Uterus (tissue), 4 donors: ENCODE data around the gene ASPSCR1. TPM values are rescaled to one million over a fixed set of nuclear protein-coding genes. Genes with fewer than 3 reads are reported as not detected.

Source experiments
- DNase-seq, 2 donors: peaks; one replicate each; pipeline ENCODE4 v3.0.0-alpha.2; 2019 to 2020
- H3K27ac ChIP-seq, 2 donors: fragments of 200-600 bp; sonication (generic); 1 replicate in 1 of 2; 2 replicates in 1 of 2; pipeline ENCODE4 v1.5.1; 2016 to 2018
- H3K27me3 ChIP-seq, 2 donors: fragments of 200-600 bp; sonication (generic); one replicate each; pipeline ENCODE4 v1.5.1; 2018 to 2019; ENCODE audit warnings: control low read depth in 1 of 2
- H3K36me3 ChIP-seq, 2 donors: fragments of 200-600 bp; sonication (generic); one replicate each; pipeline ENCODE4 v1.5.1; 2019; ENCODE audit warnings: control low read depth in 1 of 2
- H3K4me1 ChIP-seq, 2 donors: fragments of 200-600 bp; sonication (generic); one replicate each; pipeline ENCODE4 v1.5.1; 2018 to 2019; ENCODE audit warnings: control low read depth in 1 of 2
- H3K4me3 ChIP-seq, 2 donors: fragments of 200-600 bp; sonication (generic); 1 replicate in 1 of 2; 2 replicates in 1 of 2; pipeline ENCODE4 v1.5.1; 2018 to 2019; ENCODE audit warnings: mild to moderate bottlenecking in 1 of 2
- H3K9me3 ChIP-seq, 2 donors: fragments of 200-600 bp; sonication (generic); one replicate each; pipeline ENCODE4 v1.5.1; 2019; ENCODE audit warnings: control low read depth in 1 of 2
- POLR2A ChIP-seq, 2 donors: fragments of 450-650 bp; IDR thresholded peaks; one replicate each; pipeline ENCODE4 v1.6.1; 2016; ENCODE audit warnings: antibody characterized with exemption in 2 of 2, mild to moderate bottlenecking in 1 of 2, moderate library complexity in 1 of 2
- intact Hi-C: fragments of 100-400 bp; cut with DNase I; formaldehyde crosslinking; loops from one replicate; pipeline ENCODE4 v1.15.1; 2023; ENCODE audit warnings: low total_unique reads
- total RNA-seq, 4 donors: library from RNA; depleted of rRNA in 3 of 4; stranded (reverse); fragments of >200 nt in 3 of 4; gene quantifications; one replicate each; pipeline versions ENCODE4 v1.1.0 to v1.2.4, GENCODE V29; 2014 to 2023
- TF ChIP-seq, protein P1 (sequence below), 4 experiments: fragments of 200-600 bp in 2 of 4; fragments of 450-650 bp in 2 of 4; sonication (generic) in 2 of 4; IDR thresholded peaks; one replicate each; pipeline ENCODE4 v1.5.1; 2016 to 2019; ENCODE audit warnings: antibody characterized with exemption in 4 of 4, mild to moderate bottlenecking in 2 of 4, moderate library complexity in 1 of 4
- donor health status: DM: yes; HTN: yes; CAD: no.

The ASPSCR1 gene
- total RNA-seq, 4 donors from 2014 or later: 3.5 to 34.2 (median 13.6) TPM

DNA sequence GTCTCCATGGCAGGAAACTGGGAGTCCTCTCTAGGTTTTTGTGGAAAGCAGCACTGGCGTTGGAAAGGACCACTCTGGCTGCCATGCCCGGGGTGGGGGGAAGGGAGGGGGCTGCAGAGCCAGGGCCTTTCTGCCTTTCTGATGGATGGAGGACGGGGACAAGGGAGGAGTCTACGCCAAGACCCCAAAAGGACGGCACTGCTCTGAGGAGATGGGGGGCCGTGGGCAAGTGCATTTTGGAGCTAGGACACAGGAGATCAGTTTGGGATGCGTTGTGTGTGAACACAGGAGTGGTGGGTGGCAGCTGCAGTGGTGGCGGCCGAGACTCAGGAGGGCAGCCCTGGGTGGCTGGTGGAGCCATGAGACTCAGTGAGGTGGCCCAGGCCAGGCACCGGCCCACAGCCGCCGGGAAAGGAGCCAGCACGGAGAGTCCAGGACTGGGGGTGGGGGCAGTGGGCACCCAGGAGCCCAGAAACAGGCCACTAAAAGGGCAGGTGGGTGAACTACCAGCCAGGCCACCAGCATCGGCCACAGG lies 43.2 kb downstream of the ASPSCR1 start:
- H3K9me3 ChIP-seq: no peaks in the 10 kb centered on the region
- TF ChIP-seq POLR2A (IDR thresholded peaks at IDR 0.05): no peak
- TF ChIP-seq, protein P1, sequence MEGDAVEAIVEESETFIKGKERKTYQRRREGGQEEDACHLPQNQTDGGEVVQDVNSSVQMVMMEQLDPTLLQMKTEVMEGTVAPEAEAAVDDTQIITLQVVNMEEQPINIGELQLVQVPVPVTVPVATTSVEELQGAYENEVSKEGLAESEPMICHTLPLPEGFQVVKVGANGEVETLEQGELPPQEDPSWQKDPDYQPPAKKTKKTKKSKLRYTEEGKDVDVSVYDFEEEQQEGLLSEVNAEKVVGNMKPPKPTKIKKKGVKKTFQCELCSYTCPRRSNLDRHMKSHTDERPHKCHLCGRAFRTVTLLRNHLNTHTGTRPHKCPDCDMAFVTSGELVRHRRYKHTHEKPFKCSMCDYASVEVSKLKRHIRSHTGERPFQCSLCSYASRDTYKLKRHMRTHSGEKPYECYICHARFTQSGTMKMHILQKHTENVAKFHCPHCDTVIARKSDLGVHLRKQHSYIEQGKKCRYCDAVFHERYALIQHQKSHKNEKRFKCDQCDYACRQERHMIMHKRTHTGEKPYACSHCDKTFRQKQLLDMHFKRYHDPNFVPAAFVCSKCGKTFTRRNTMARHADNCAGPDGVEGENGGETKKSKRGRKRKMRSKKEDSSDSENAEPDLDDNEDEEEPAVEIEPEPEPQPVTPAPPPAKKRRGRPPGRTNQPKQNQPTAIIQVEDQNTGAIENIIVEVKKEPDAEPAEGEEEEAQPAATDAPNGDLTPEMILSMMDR (IDR thresholded peaks at IDR 0.05): no peak
- DNase-seq: no peak
- H3K36me3 ChIP-seq: no peaks in the 10 kb centered on the region
- no peak overlapping the region for H3K27ac ChIP-seq
- no peak overlapping the region for H3K4me3 ChIP-seq
- intact Hi-C loops: no loop called here
- no peaks in the 10 kb centered on the region for H3K27me3 ChIP-seq
- peaks cover 0 to 20% of the 10 kb centered on the region in 2 donors for H3K4me1 ChIP-seq

DNA sequence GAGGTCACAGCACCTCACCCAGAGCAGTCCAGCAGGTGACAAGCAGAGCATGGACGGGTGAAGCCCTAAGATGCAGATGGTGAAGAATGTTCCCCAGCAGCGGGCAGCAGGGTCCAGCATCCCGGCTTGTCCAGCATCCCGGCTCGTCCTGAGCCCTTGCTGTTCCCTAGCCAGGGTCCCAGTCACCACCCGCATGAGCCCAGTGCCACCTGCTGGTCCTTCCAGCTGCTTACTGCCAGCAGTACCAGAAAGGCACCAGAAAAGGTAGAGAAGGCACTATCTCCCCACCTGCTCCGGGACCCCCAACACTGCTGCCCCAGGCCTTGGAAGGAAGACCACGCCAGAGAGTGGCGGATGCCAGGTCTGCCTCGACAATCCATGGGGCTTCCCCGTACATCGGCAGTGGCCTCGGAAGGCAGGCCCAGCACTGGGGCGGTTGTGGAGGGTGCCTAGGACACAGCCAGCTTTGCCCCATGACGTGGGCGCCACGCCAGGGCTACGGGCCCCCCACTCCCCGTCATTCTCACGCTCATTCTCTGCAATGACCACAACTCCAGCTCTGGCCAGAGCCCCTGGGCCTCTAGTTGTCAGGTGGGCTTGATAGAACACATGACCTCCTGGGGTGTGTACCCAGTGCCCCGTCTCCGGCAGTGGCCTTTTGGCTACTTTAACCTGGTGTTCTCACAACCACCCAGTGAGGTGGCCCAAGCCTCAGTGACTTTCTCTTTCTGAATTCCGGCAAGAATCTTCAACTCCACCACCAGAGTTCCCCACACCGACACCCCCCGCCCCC lies 43.9 kb downstream of the ASPSCR1 start:
- Histone ChIP-seq H3K27ac (no peak overlapping the region), H3K36me3 (no peaks in the 10 kb centered on the region), H3K4me3 (no peak overlapping the region), H3K9me3 (no peaks in the 10 kb centered on the region), H3K27me3 (no peaks in the 10 kb centered on the region), H3K4me1 (peaks cover 0 to 20% of the 10 kb centered on the region in 2 donors)
- intact Hi-C loops: no loop called here
- peak; percentile 67 to 72 for DNase-seq
- TF ChIP-seq, protein P1 (IDR thresholded peaks at IDR 0.05): peak; percentile 64 to 88 (median 76)
- TF ChIP-seq POLR2A (IDR thresholded peaks at IDR 0.05): peak in 1 of 2 donors; percentile 11

DNA sequence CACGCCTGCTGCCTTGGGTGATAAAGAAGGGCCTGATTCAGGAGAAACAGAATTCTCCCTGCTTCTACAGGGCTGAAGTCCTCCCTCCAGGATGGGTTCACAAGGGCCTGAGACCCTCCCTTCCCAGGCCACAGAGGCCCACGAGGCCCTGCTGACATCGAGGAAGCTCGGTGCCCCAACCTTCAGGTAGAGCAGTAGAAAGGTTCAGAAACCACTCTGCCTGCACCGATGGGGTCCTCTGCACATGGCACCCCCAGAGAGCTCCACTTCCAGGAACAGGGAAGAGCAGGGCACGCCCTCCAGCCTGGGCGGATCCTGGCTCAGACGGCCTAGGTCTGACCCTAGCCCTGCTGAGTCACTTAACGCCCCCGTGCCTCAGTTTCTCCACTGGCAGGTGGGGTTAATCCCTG lies 44.5 kb downstream of the ASPSCR1 start:
- Histone ChIP-seq H3K4me1 (peaks cover 0 to 20% of the 10 kb centered on the region in 2 donors), H3K9me3 (no peaks in the 10 kb centered on the region), H3K27ac (peak overlapping the region in 1 of 2 donors; percentile 77), H3K27me3 (no peaks in the 10 kb centered on the region), H3K4me3 (peak overlapping the region; percentile 67 to 88), H3K36me3 (no peaks in the 10 kb centered on the region)
- TF ChIP-seq, protein P1 (IDR thresholded peaks at IDR 0.05): no peak
- TF ChIP-seq POLR2A (IDR thresholded peaks at IDR 0.05): no peak
- intact Hi-C loops: no loop called here
- no peak for DNase-seq

DNA sequence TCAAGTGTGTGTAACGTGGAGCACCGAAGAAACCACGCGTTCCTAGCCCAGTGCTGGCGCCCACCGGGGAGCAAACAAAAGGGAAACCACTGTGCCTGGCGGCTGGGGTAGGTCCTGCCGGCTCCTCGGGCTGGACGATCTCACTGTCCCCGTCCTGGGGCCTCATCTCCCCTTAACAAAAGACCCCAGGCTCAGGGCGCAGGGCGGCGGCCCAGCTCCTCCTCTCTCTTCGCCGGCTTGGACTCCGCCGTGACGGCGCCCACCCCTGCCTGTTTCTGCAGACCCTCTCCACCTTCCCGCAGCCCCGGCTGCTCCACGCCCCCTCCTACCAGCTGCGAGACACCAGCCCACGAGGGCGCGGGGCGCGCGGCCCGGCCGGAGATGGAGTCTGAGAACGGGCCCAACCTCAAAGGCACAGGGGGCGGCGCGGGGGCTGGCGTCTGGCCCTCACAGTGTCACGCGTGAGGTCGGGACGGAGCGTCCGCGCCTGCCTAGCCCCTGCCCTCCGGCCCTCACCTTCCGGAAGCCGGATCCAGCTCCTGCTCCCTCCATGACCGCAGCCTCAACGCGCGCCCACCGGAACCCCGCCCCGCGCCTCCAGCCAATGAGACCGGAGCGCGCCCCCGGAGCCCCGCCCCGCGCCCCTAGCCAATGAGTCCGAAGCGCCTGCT lies 45.0 kb downstream of the ASPSCR1 start, which contains the start of gene CENPX:
Gene CENPX, minus strand, starts transcription at position 569 of the 671 bp plus-strand sequence. Its CDS starts 17 bp downstream, at position 552.
- H3K27me3 ChIP-seq: no peaks in the 10 kb centered on the region
- no peak for DNase-seq
- no peaks in the 10 kb centered on the region for H3K9me3 ChIP-seq
- no peaks in the 10 kb centered on the region for H3K36me3 ChIP-seq
- TF ChIP-seq, protein P1 (IDR thresholded peaks at IDR 0.05): no peak
- TF ChIP-seq POLR2A (IDR thresholded peaks at IDR 0.05): peak in 1 of 2 donors; percentile 64
- H3K4me1 ChIP-seq: peaks cover 0 to 20% of the 10 kb centered on the region in 2 donors
- peak within 1 kb of the TSS; percentile 67 to 88 for H3K4me3 ChIP-seq
- H3K27ac ChIP-seq: peak within 1 kb of the TSS in 1 of 2 donors; percentile 77
- intact Hi-C loops: no loop called here
